Activated T-cell treated with anti-CD3 and anti-CD28 coated beads, Interleukin-2, amount 50 U/mL, for 1 hour (primary cell): Measurements from ENCODE around the gene LAMTOR3.
A peak's percentile ranks its signal among the peaks of the same experiment; 100 is the strongest.

Experiments used
- DNase-seq: peaks from one replicate; pipeline ENCODE4 v3.0.0-alpha.2; 2020

The LAMTOR3 gene, protein sequence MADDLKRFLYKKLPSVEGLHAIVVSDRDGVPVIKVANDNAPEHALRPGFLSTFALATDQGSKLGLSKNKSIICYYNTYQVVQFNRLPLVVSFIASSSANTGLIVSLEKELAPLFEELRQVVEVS

DNA sequence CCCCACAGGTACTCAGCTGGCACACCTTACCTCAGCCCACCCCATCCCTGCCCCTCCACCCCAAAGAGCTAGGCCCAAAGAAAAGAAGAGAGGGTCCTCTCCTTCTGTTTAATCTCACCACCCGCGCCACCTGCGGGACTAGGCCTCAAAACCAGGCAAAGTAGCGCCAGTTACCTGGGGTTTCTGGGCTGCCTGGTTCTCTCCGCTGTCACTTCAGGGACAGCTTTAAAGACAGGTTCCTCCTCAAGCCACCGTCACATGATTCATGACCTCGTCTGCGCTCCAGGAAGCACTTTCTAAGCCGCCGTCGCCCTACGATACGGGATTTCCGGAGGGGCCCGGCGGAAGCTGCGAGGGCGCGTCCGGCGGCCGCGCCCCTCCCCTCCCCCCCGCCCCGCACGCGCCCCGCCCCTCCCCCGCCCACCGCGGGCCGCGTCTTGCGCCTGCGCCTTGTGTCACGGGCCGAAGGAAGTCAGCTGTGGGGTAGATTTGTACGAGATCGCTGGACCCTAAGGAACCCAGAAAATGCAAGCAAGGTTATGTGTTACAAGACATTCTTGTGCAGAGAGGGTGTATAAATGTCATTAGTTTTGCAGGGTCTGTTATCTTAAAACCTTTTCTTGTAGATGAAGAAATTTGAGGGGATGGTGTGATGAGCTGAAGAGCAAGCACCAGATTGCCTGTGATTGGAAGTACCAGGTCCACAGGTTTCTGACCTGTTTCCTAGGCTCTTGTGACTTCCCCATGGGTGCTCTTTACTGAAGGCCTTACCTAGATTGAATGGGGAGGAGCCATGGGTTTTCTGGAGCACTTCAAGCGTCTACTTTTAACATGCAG lies at the start of gene LAMTOR3:
Gene LAMTOR3 (minus strand): TSS at position 267 of the 837 bp plus-strand sequence. CDS start 464 bp downstream, outside the sequence.
- peak; percentile 89 for DNase-seq

DNA sequence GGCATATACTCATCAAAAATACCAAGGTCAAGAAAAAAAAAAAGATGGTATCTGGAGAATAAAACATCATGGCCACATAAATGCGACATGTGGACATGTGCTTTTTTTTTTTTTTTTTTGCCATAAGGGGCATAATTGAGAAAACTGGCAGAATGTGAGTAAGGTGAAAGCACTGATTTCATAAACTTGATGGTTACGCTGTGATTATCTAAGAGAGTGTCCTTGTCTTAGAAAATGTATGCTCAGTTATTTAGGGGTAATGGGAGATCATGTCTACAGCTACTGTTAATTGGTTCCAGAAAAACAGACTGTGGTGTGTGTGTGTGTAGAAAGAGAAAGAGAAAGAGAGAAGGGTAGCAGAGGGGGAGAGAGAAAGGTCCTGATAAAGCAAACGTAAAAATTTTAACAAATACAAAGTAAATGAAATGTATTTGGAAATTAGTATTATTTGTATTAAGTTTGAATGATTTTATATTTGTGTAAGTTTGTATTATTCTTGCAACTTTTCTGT lies 44.1 kb upstream of the LAMTOR3 start:
- no peak for DNase-seq

DNA sequence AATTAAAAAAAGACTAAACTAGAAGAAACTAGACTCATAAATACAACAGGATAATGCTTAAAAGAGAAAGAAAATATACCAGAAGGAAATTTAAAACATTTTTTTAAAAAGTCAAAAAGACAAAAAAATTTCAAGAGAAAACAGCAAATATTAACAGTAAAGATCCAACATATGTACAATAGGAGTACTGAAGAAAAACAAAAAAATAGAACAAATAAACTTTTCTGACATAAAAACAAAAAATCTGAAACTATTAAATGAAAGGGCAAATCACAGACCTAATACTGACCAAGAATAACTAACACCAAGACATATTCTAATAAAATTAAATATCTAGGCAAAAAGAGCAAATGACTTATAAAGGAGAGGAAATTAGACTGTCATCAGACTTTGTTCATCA lies 40.7 kb upstream of the LAMTOR3 start:
- DNase-seq = no peak

DNA sequence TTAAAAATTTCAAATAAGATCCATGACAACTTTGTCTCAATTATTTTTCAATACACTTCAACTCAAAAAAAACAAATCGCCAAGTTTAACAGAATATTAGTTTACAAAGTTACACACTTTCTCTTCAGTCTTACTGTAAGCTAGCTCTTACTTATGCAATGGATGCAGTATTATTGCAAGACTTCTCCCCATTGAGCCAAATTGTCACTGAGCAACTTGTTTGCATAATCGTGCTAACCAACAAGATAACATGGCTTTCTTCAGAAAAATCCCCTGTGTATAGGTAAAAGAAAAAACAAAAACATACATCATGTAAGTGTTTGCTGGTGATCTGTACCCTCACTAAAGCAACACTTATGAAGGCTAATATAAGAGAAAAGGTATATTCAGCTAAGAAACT lies 33.3 kb upstream of the LAMTOR3 start:
- DNase-seq = no peak

DNA sequence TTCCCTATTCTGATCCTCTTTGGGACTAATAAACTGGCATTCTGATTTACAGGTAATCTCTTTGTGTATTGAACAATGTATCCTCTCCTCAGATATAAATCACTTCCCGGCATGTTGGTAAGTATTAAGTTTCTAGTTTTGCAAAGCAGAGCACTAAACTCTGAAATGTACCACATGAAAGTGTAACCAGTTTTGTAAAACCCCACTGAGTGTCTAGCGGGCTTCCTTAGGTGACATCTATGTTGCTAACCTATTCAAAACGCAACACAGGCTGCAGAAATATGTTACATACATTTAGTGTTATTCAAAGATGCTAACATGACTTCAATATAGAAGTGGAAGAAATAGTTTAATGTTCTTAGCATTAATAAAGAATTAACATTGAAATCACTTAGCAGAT lies 26.9 kb upstream of the LAMTOR3 start:
- no peak for DNase-seq

DNA sequence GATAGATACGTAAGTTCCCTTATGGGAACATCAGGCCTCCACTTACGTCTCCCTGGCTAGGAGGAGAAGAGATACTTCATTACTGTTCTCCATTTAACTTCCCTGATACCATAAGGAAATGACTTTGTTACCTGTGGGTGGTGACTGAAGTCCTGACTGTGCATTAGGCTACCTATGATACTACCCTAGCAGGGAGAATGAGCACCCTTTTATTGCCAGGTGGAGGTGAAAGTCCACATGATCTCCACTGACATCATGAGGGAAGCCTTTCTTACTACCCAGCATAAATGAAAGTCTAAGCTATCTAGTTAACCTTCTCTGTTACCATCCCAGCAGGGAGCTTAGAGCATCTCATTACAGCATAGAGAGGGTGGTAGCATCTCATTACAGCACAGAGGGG lies 24.4 kb upstream of the LAMTOR3 start:
- DNase-seq = no peak

DNA sequence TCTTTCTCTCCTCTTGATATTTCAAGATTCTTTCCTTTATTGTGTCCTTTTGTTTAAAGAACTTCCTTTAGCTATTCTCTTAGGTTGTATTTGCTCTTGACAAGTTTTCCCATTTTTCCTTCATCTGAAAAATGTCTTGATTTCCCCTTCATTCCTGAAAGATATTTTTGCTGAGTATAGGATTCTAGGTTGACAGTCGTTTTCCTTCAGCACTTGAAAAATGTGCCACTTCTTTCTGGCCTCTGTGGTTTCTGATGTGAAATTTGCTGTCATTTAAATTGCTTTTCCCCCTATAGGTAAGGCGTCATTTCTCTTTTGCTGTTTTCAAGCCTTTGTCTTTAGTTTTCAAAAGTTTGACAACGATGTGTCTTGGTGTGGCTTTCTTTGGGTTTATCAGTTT lies 23.3 kb upstream of the LAMTOR3 start:
- no peak for DNase-seq

DNA sequence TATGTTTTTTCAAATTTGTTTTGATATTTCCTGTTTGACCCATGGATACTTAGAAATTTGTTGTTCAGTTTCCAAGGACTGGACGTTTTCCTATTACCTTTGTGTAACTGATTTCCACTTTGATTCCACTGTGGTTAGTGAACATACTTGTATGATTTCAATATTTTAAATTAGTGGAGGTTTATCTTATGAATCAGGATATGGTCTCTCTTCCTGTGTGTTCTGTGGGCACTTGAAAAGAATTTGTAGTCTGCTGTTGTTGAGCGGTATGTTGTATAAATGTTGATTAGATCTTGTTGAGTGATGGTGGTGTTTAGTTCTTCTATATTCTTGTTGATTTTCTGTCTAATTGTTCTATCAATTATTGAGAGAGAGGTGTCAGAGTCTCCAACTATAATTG lies 21.2 kb upstream of the LAMTOR3 start:
- no peak for DNase-seq

DNA sequence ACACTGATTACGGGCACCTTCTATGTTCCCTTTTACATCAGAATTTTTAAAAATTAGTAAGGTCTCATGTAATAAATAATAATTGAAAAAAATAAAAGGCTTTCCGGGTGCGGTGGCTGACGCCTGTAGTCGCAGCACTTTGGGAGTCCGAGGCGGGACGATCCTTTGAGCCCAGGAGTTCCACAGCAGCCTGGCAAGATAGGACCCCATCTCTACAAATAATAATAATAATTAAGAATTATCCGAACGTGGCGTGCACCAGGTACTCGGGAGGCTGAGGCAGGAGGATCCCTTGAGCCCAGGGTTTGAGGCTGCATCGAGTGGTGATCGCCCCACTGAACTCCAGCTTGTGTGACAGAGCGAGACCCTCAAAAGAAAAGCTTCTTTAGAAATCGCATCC lies 771 bp upstream of the LAMTOR3 start:
- no peak for DNase-seq

DNA sequence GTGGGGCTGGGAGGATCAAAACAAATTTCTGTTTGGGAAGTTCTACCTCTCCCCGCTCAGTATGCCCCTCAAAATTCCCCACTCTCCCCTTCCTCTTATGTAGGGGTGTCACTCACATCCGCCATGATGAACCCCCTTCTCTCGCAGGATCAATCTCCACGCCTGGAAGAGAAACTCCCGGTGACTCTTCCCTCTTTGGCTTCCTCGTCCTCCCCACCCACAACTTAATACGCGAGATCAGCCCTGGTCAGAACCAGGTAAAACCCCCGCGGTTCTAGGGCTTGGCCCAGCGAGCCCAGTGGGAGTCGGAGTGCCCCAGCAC lies 427 bp downstream of the LAMTOR3 start:
- no peak for DNase-seq

DNA sequence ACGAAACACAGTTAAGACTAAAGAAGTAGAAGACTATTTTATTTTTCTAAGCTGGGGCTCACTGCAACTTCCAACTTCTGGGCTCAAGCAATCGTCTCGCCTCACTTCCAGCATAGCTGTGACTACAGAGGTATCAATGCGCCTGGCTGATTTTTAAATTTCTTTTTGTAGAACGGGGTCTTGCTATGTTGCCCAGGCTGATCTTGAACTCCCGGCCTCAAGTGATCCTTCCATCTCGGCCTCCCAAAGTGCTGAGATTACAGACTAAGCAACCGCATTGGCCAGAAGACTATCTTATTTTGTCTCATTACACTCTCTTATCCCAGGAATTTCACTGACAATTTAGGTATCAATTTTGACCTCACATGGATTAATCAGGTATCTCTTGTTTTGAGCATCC lies 1.2 kb downstream of the LAMTOR3 start:
- DNase-seq = no peak

DNA sequence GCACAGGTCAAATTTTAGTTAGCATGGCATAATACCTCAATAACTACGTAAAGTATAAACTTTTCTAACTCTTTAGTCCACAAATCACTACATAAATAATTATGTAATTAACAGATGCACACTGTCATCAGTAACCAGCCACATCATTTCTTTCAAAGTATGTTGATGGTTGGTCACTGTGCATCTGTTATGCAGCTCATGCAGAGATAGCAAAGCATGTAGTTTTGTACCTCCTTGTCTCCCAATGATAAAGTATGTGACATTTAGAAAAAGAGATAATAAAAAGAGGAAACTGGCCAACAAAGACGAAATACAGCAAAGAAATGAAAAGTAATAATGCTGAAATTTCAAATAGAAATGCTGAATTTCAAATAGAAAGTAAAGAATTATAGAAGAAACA lies 2.9 kb downstream of the LAMTOR3 start:
- DNase-seq = no peak

DNA sequence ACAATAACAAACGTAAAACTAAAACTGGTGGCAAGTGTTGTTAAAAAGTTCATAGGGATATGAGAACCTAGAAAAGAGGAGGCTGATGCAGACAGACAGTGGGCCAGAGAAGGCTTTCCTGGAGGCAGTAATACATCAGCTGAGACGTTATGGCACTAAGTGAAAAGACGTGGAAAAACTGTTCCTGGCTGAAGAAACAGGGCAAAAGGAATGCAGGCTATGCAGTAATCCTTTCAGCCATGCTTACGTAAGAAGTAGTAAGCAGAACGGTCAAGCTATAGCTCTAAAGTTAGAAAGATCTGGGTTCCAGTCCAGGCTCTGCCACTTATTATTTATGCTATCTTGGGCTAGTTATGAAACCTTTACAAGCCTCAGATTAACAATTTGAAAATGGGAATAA lies 6.4 kb downstream of the LAMTOR3 start:
- DNase-seq = no peak

DNA sequence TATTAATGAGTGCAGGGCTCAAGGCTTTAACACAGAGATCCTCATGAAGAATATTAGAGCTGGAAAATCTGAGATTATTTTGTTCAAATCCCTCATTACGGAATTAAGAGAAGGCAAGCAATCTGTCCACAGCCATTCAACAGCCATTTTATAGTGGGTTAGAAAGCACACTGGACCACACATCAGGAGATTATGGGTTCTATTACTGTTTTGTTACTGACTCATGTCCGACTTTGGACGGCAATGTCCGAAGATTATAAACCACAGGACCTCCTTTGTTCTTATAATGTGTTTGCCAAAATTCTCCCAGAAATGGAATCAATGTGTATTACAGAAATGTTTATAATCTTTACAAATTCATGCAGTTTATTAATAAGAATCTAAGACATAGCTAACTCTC lies 8.1 kb downstream of the LAMTOR3 start:
- DNase-seq = no peak

DNA sequence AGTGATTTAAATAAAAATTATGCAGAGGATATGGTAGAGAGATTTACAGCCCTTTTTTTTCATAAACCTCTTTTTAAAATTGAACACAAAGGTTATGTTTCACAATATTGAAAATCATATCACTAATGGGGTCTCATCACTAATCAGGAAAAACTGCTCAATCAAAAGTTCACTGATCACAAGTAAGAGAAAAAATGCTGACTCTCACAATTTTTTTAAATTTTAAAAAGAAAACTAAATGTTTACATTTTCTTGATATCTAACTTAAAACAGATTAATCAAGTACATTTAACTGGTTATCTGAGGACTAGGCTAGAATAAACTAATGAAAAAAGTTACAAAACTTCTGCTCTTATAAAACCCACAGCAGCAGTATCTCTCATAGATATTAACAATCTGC lies 8.5 kb downstream of the LAMTOR3 start:
- DNase-seq = no peak

DNA sequence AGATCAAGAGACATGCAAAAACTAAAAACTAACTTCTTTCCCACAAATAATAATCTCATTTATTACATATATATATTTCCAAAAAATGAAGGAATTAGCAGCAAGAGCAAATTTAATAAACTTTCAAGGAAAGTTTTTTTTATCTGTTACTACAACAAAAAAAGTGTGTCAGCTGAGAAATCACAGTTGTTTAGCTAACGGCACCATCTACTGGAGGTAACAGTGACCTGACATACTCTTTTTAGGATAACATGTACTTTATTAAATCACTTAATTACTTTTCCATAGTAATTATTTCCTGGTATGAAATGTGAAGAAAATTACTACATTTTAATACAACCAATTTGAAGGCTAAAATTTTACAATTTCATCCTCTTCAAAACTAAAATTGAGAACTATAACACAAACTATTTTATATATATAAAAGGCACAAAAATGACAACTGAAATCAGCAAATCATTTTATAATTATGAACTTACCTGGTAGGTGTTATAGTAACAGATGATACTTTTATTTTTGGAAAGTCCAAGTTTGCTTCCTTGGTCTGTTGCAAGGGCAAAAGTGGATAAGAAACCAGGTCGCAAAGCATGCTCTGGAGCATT lies 9.1 kb downstream of the LAMTOR3 start:
- no peak for DNase-seq

DNA sequence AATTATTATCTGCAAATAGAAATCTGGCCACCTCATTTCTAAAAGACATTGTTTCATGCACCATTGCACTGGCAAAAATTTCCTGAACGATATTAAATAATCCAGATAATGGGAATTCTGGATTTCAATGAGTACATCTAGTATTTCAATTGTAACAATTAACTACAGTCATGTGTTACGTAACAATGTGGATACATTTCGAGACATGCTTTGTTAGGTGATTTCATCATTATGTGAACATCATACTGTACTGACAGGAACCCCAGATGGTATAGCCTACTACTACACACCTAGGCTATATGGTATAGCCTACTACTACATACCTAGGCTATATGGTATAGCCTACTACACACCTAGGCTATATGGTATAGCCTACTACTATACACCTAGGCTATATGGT lies 14.8 kb downstream of the LAMTOR3 start:
- DNase-seq = no peak

DNA sequence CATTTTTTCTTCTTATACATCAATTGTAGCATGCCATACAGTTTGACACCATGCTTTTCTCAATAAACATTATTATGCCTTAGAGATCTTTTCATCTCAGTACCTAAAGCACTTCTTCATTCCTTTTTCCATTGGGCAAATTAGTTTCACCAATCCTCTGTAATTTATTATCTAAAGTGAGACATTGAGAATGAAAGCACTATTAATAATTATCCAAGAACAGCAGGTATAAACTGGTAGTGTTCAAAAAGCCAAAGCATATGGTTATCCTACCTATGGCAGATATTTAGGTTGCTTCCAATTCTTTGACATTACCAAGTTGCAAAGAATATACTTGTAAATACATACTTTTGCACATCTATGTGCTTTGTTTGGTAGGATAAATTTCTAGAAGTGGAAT lies 15.6 kb downstream of the LAMTOR3 start:
- no peak for DNase-seq

DNA sequence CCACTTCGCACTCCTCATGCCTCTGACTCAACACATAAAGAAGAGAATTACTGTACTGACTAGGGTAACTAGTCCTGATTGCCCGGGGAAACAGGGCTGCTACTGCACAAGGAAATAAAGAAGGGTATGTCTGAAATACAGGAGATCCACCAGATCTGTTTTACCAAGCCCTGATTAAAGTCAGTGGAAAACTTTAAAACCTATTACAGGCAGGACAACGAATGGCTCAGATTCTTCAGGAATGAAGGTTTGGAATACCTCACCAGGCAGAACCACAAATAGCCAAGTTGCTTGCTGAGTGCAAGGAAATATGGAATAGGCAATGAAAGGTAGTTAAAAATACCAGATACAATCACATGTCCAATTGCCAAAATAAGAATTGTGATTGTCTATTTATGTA lies 17.3 kb downstream of the LAMTOR3 start:
- DNase-seq = no peak

DNA sequence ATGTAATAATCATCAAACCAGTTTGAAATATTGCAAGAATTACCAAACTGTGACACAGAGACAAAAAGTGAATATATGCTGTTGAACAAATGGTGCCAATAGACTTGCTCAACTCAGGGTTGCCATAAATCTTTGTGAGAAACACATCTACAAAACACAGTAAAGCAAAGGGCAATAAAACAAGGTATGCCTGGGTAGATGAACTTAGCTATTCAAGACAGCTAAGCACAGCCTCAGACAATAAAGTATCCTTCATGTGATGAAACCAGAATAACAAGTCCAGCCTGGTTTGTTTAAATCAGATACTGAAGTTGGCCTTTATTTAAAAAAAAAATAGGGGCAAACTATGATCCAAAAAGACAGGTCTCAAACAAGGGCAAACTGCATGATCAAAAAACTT lies 19.2 kb downstream of the LAMTOR3 start:
- DNase-seq = no peak

DNA sequence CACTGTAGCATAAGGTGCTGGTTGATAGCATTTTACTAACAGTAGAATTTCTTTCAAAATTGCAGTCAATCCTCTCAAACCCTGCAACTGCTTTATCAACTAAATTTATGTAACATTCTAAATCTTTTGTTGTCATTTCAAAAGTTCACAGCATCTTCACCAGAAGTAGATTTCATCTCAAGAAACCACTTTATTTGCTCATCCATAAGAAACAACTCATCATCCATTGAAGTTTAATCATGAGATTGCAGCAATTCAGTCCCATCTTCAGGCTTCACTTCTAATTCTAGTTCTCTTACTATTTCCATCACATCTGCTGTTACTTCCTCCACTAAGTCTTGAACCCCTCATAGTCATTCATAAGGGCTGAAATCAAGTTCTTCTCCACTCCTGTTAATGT lies 21.7 kb downstream of the LAMTOR3 start:
- DNase-seq = no peak

DNA sequence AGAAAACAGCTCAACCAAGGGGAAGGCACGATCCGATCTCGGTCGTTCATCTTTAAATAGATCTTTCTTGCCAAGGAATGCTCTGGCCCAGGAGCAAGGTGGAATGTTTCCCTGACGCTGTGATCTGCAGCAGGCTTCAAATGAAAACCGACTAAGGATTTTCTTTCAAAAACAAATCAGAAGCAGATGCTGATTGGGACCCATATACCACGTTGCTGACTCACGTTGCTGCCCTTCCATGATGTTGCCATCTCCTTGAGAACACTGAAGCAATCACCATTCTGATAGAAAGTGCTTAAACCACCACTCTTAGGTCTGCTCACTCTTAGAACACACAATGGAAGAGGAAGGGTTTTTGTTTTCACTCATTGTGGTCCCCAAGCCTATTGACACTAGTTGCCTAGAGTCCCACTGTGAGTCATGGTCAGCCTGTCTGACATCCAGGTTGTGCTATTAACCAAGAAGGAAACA lies 26.1 kb downstream of the LAMTOR3 start:
- no peak for DNase-seq

DNA sequence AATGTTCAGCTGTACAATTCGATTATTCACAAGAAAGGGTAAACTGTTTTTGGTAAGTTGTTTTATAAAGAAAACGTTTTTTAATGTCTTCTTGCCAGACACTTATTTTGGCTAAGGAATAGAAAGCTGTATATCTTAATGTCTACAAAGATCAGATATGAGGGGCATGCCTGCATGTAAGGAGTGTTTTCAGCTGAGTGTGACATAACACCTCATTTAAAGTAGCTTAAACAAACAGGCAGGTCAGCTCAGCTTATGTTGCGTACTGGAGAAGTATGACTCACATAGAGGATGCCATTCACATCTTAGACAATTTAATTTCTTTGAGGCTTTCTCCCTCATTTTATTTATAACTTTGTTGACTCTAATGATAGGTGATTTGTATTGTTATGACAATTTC lies 30.4 kb downstream of the LAMTOR3 start:
- no peak for DNase-seq
